GM10266 (cell line): ENCODE results near the gene SPINT3.

Experiments used
- DNase-seq: peaks from one replicate; pipeline ENCODE4 v3.0.0; 2012; ENCODE audit errors: extremely low spot score
- TF ChIP-seq, protein P1 (sequence below): IDR thresholded peaks from 2 replicates; pipeline ENCODE4 v1.5.1; 2012; ENCODE audit warnings: mild to moderate bottlenecking, low read depth; ENCODE audit not compliant: control insufficient read depth, insufficient read depth; ENCODE audit errors: missing control alignments

Gene SPINT3

DNA sequence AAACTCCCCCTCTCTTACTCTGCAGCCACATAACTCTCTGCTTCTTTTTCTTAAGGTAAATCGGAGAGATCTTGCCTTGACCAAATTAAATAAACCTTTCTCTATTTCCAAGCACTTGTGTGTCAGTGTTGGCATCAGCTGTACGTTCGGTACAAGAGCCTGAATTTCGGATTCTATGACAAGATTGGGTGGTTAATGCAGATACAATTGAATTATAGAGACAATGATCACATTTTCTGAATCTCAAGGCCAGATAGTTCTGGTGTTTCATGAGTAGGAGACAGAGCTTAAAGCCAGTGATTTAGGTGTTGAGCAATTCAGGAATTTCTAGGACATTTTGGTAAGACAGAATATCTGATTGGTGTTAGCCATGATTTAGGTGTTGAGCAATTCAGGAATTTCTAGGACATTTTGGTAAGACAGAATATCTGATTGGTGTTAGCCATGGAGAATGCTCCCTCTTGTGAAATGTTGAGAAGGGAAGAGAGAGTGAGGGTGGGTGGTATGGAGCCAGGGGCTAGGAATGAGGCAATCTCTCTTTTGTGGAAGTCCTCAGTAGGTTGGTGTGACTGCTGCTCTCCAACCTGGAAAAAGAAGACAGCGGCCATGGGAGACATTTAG lies 5.1 kb downstream of the SPINT3 start:
- TF ChIP-seq, protein P1, sequence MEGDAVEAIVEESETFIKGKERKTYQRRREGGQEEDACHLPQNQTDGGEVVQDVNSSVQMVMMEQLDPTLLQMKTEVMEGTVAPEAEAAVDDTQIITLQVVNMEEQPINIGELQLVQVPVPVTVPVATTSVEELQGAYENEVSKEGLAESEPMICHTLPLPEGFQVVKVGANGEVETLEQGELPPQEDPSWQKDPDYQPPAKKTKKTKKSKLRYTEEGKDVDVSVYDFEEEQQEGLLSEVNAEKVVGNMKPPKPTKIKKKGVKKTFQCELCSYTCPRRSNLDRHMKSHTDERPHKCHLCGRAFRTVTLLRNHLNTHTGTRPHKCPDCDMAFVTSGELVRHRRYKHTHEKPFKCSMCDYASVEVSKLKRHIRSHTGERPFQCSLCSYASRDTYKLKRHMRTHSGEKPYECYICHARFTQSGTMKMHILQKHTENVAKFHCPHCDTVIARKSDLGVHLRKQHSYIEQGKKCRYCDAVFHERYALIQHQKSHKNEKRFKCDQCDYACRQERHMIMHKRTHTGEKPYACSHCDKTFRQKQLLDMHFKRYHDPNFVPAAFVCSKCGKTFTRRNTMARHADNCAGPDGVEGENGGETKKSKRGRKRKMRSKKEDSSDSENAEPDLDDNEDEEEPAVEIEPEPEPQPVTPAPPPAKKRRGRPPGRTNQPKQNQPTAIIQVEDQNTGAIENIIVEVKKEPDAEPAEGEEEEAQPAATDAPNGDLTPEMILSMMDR = no peak
- no peak for DNase-seq

DNA sequence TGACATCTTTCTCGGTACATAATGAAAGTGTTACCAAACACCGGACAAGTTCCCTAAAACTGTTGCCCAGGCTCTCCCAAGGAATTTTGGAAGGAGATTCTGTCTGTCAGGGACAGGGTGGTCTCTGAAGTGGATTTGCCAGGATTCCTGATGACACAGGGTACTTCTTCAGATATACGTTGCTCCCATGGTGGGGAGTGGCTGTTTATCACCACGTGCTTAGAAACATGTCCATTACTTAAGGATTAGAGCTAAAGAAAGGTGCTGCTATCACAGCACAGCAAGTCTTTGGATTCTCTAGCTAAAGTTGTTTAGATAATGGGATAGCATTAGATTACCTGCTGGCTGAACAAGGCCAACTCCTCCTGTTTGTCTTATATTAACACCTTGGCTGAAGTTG lies 6.3 kb downstream of the SPINT3 start:
- TF ChIP-seq, protein P1 = no peak
- DNase-seq = no peak

- no peak for DNase-seq
- TF ChIP-seq, protein P1 = no peak
Measured at GRCh38 chr20:45508068-45508886, 7.1 kb downstream of the SPINT3 start.

DNA sequence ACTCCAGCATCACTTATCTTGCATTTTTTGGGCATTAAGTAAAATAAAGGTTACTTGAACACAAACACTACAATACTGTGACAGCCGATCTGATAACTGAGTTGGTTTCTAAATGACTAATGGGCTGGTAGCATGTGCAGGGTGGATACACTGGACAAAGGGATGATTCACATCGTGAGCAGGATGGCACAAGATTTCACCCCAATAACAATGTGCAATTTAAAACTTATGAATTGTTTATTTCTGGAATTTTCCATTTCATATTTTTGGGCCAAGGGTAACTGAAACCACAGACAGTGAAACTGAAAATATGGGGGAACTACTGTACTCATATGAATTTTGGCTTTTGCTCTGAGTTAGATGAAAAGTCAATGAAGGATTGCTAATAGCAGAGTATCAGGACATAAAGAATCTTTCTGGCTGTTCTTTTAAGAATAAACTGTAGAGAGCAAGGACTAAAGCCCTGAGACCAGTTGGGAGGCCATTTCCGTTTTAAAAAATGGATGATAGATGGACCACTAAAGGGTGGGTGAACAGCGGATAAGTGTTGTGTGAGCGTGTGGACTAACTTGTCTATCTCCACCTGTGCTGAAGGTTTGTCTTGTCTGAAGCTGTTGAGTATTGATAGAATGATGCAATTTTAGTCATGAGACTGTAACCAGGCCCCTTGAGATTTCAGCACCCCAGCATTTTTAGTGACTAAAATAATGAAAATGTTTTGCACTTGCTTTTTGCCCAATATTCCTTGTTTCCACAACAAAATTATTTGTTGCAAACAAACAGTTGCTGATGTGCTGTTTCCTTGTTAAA lies 8.2 kb downstream of the SPINT3 start:
- no peak for DNase-seq
- TF ChIP-seq, protein P1 = no peak

- no peak for DNase-seq
- TF ChIP-seq, protein P1 = no peak
Measured at GRCh38 chr20:45506398-45506797, 9.0 kb downstream of the SPINT3 start.

GRCh38 chr20:45503403-45503802 lies 12.0 kb downstream of the SPINT3 start:
- no peak for DNase-seq

More at GRCh38 chr20:45503403-45503802, 12.0 kb downstream of the SPINT3 start:
- TF ChIP-seq, protein P1 = no peak
